CD4-positive, alpha-beta T cell treated with Interferon alpha-2 for 1 hour (primary cell): ENCODE measurements around the gene ASTN2.

Source experiments
- DNase-seq, 2 donors: peaks; one replicate each; pipeline ENCODE4 v3.0.0-alpha.2; 2020 to 2022

The ASTN2 gene

DNA sequence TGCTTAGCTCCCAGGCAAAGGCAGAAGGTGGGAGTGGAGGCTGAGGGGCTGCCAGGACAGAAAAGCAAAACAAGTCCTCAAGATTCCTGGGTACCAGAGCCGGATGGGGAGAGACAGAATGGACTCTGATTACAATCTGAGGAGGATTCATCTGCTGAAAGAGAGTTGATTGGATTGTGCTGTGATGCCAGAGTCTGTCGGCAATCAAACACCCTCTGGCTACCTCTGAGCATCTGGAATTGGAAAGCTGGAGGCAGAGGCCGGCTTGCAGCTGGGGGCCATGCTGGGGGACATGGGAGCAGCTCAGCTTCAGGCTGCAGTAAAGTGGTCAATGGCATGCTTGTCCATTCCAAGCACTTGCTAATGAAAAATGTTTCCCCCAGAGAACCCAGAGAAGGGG is 59.3 kb downstream of the ASTN2 start:
- no peak for DNase-seq

DNA sequence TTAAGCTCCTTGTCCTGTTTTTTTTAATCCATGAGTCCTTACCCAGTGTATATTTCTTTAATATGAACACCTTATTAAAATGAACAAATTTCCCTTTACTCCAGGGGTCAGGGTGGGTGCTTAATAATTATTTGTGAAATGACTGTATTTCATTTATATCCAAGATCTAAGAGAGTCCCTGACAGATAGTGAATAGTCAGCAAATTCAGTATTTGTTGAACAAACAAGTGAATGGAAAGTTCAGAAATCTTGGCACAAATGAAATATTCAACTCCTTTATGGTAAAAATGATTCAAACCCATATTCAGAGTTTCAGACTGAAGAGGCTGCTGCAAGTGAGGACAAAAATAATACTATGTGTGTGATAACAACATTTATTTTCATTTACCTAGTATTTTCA is 59.9 kb downstream of the ASTN2 start:
- no peak for DNase-seq

DNA sequence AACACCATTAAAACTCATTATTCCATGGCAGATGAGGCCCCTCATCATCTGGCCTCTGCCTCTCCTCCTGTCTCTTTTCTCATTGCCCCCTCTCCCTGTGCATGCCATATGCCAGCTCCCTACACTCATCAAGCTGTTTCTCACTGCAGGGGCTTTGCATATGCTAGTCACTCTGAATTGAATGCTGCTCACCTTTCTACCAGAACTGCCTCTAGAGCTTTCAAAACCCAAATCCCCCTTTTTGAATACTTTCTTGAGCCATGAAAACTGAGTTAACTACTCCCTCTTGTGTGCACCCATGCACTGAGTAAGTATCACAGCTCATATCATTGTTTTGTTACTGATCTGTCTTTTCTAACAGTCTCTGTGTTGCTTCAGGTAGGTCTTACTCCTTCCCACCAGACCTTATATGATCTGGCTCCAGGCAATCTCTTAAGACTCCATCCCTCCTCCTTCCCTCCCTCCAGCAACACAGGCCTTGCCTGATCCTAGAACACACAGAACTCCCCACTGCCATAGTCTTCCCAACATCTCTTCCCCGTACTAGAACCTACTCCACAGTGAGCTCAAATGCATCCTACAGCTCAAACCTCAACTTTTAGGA is 60.5 kb downstream of the ASTN2 start:
- DNase-seq: no peak

DNA sequence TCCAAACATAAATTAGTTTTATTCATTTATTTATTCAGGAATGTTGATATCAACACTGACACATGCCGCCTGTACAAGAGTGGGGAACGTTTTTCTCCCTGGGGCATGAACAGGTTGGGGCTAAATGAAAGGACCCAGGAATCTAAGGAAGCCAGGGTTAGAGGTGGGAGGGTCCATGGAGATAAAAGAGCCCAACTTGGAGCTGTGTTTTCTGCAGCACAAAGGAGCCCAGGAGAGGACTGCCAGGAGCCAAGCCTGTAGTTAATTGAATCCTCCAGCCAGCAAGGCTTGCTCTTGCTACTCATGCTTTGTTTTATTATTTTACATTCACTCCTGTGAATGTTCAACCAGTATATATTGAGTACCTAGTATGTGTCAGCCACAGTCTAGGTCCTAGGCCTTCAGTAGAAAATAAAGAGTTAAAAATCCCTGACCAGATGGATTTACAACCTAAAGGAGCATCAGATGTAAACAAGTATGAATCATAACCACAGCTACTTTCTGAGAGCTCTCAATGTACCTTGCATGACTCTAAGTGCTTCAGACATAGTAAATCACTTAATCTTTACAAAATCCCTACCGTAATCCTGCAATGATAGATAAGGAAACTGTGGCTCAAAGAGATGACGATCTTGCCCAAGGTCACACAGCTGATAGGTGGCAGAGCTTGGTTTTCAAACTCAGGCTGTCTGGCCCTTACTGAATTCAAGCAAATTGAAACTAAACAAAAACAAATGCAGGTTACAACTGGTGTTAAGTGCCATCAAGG is 69.8 kb downstream of the ASTN2 start:
- DNase-seq: no peak

DNA sequence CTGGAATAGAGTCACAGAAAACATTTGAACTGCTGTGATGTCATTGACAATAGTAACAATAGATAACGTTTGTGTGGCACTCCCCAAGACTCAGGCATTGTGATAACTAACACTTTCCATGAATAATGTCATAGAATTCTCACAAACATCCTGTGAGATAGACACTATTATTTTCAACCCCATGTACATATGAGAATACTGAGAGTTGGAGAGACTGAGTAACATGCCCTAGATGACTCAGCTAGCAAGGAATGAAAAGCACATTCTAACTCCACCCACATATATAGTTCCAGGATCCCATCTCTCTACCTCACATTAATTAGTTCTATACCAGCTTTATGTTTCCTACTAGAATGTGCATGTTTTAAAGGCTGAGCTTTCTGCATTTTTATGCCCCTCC is 71.4 kb downstream of the ASTN2 start:
- no peak for DNase-seq

DNA sequence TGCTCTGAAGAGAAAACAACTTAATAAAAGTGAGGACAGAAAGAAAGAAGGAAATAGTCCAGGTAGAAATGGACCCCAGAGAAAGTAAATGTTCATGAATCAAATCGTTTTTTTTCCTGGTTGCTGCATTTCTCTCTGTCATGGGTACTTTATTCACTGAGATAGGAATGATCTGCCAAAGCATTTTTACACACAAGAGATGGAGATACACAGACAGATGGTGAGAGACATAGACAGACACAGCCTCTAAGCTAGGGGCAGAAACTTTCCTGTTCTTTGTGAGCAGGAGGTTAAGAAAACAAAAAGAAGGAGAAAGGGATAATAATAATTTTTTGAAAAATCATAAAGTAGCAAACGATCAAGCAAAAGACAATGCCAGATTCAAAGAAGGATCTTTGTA is 73.7 kb downstream of the ASTN2 start:
- no peak for DNase-seq

DNA sequence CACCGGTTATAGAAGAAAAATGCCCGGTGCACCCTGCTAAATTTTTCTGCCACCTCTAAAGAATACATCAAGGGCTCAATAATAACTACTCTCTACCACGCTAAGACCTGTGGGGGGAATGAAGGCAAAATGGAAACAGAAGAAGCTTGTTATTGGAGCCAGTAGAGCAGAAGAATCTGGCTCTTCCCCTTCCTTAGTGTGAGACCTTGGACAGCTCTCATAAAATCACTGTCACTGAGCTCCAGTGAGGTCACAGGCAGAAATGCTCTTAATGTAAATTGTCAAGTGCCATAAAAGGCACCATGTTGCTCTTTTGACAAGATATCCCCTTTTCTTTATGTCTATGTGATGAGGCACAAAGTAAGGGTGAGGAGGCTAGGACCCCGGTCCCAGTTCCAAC is 74.4 kb downstream of the ASTN2 start:
- no peak for DNase-seq

DNA sequence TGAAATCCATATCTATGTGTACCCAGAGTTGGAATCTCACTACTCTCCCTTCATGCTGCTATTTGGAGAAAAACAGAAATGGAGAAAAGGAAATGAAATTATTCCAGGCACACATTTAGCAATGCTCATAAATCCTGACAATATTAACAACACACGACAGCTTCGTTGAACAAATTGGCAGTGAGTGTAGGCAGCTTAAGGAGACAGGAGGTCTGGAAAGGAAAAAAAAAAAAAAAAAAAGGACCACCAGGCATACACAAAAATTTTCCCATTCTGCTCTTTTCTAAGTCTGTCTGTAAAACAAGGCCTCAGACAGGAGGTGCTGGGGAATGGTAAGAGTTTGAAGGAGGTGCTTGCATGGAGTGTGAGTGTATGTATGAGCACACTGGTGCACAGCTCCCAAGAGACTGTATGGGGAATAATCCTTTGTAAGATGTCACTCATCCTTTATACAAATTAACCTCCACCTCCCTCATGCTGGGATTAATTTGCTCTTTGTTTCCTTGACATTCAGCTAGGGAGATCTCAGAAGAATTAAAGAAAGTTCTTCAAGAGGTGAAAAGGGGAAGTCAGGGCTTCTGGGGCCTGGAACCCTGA is 78.9 kb downstream of the ASTN2 start:
- no peak for DNase-seq

DNA sequence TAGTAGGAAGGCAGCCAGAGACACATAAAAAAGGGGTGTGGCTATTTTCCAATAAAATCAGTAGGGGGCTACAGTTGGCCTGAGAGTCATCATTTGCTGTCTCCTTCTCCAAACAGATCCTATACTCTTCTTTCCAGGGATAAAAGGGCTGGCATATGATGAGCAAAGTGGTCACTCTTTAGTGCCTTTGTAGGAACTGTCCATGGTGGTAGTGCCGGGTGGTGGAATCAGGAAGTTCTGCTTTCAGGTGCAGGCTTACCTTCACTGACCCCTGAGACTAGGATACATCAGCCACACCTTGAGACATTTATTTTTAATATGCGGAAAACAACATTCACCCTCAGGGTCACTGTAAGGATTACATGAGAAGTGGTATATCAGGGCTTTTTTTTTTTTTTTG is 80.8 kb downstream of the ASTN2 start:
- no peak for DNase-seq

DNA sequence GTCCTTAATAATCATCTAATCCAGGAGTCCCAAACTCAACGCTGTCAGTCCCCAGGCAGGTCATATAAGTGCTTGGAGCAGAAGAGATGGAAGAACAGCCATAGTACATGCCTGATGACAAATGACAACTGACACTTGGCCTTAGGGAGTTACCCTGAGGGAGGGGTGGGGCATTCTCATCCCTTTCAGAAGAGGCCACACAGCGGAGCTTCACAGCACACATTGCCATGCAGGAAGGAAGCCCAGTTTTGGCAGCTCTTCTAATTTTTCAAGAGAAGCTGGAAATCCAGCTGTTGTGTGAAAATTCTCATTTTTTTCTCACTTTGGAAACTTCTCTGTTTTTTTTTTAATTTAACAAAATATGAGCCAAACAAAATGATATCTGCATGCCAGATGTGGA is 89.0 kb downstream of the ASTN2 start:
- DNase-seq: no peak

DNA sequence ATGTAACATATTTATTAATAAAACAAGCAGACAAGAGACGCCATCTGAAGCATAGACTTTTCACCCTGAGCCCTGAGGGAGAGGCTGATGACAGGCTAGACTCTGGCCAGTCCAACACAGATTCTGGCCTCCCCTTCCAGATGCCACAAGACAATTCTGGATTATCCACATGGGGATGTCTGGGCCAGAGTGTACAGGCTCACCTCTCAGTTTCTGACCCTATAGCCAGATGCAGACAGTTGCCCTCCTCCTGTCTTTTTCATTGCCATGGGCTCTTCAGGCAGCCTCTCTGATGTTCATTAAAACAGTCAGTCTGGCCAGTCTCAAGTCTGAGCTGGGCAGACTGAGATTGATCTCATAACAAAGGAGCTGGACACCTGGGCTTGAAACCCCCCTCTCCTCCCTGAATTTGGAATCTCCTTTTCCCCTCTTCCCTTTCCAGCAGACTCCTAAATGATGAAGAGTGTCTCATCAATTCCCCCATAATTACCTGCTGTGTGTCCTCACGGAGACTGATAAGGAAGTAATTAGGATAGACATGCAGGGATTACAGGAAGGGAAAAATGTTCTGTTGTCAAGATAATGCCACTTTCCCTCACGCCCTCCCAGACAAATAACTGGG is 89.6 kb downstream of the ASTN2 start:
- DNase-seq: no peak

DNA sequence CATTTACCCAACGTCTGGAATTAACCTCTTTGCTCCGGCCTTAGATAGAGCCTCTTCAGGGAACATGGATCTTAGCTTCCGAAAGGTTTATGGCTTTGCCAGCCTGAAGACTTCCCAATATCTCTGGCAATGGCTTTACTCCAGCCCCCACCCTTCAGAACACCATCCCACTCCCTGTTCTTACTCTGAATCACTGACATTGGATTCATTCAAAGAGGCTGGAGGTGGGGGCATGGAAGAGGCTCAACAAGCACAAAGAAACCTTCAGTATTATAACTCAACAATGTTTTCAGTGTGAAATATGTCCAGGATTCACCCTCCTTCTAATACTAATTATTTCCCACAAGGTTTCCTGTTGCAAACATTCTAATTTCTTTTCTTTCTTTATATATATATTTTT is 91.5 kb downstream of the ASTN2 start:
- DNase-seq: no peak

DNA sequence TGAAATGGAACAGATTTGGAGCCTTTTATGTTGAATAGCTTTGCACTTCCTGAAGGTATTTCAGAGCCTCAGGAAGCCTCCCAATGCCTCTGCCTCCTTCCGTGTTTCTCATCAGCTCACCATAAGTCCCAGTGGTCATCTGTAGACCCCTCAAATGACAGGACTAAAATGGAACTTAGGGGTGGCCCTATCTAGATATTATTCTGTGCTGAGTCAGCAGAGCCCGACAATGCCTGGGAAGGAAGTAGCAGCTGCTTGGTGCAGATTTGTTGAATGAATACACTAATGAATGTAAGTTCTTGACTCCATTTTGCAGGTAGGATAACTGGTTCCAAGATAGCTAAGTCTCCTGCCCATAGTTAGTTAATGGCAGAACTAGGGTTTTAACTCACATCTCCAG is 97.7 kb downstream of the ASTN2 start:
- no peak for DNase-seq

DNA sequence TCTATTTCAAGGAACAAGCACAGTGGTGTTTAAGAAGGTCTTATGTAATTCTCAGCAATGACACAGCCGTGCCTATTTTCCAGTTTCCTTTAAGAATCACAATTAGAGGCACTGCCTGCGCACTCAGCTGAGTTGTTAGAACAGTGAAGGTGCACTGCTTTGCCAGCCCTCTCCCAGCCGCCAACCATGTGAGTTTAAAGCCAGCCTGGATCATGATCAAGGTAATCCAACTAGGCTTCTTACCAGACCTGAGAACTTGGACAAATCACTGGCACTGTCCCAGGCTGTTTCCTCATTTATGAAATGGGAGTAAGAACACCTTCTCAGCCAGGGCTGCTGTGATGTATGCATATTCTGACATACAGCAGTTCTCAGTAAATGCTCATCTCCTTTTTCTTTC is 99.6 kb downstream of the ASTN2 start:
- no peak for DNase-seq

DNA sequence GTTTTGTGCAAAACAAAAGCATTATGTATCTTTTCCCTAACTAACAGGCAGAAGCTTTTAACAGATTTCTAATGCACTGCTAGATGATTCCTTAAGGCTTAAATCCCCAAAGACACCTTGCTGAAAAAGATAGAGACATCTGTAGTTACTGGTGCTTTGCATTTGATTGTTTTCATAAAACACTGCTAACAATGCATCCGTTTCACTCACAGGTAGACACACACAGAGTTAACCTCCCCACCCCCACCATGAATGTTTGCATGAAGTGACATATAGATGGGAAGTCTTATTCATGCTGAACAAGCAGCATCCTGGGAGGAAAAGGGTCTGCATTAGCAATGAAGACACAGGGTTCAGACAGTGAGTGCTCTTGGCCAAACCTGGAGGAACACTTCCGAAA is 100.9 kb downstream of the ASTN2 start:
- DNase-seq: no peak

DNA sequence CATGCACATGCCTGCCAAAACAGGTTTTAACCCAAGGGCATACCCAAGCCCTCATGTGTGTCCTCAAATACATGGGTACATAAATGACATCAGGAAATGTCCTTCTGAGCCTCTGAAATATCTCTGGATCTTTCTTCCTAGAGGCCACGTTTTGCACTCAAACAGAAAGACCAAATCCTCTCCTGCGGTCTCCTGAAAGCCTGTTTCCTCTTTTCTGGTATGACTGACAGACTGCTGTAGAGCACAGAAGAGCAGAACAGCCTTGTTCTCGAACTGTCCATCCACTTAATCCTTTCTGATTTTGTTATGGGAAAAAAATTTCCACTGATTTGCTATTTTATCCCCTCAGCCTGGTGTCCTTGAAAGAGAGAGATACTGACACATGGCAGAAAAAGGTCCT is 107.2 kb downstream of the ASTN2 start:
- DNase-seq: no peak

DNA sequence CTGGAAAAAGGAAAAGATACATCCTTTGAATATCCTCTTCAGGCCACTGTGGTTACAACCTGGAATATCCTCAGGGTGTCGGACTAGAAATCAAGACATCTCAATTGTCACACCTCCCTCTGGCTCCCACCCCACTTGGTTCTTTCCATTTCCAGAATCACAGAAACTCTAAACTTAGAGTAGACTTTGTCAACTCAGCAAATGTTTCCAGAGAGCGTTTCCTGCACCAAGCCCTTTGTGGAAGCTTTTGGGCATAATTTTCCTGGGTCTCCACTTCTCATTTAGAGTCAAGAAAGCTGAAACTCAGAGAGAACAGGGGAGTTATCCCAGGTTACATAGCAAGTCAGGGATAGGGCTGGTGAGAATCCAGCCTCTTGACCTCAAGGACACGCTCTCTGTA is 108.8 kb downstream of the ASTN2 start:
- no peak for DNase-seq

DNA sequence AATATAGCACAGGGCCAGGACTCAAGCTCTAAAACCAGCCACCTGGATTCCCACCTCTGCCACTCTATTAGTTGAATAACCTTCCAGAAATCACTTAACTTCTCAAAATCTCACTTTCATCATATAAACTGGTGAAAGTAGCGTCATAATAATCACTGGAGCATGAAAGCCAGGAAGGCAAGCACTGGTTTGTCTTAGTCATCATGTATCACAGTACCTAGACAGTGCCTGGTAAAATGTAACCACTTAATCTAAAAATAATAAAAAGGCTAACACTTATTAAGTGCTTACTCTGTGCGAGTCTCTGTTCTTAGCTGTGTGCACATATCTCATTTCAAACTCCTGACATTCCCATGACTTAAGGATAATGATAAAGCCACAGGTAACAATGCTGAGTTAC is 109.4 kb downstream of the ASTN2 start:
- no peak for DNase-seq

DNA sequence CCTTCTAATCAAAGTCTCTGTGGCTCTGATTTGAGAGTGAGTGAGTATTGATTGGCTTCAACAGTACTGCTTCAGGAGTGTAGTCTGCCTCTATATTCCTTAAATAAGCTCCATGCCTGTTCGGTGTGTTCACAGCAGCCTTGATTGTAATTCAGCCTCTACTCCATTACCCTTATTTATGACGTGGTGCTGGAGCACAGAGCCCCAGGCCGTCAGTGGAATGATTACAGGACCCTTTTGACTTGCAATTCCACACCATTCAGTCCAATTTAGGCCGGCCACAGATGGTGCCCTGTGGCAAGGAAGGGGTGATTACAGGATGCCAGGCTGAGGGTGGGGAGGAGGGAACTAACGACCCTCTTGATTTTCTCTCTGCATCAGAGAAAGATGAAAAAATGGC is 110.3 kb downstream of the ASTN2 start:
- no peak for DNase-seq

DNA sequence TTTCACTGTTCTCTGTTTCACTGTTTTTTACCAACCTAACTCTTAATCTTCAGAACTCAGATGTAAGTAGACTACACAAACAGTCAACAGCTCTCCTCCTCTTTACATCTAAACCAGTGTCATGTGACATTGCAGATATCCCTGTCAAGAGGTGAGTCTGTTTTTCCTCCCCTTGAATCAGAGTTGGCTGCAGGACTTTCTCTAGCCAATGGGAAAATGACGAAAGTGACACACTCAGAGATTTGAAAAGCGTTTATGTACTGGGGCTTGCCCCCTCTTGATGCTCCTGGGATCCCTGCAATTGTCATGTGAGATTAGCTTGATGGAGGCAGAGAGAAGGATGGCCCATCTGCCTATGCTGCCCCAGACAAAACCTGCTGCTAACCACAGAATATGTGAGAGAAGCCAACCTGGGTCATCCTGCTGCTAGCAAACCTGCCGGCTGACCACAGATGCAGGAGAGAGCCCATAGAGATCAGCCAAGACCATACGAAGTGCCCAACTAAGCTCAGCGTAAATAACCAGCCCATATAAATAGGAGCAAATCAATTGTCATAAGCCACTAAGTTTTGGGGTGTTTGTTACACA is 111.1 kb downstream of the ASTN2 start:
- no peak for DNase-seq

DNA sequence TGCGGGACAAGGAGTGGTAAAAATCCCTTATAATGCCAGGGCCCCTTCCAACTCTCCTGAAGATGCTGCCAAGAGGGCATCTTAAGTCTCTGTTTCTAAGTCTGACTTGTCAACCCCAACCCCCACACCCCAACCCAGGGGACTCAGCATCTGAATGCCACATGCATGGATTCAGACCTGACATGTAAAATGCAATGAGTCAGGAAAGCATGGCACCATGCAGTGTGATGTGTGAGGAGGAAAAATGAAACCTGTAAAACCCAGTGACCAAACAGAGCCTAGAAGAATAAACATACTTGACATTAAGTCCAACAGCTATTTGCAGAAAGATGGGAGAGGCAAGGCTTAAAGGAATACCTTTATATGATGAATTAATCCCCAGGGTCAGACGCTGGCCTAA is 112.4 kb downstream of the ASTN2 start:
- no peak for DNase-seq

DNA sequence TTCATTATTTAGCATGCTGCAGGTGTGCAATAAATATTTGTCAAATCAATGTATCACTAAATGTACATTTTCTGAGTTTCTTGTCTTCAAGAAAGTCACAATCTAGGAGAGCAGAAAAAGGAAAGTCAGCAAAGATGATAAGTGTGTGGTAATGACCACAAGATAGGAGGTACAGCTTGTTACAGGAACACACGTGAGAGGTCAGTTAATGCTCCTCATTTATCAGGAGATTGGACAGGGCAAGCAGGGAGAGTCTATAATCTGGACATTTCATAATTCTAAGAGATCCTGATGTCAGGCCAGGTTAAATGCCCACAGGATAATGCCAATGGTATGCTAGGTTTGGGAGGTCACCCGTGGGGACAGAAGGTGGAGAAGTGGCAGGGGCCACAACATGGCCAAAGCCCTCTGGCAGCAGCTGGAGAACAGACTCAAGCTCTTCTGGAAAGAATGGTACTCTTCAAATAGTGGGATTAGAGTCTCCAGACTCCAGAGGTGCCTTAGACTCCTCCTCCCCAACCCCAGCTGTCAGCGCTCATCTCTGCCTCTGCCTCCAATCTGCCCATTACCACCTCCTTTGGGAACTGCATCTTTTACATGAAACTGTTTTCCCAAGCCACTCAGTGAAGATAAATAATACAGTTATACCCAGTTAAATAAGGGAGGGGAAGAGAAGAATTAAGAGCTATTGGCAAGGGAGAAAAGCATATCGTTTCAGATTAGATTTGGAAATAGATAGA is 114.3 kb downstream of the ASTN2 start:
- DNase-seq: no peak

DNA sequence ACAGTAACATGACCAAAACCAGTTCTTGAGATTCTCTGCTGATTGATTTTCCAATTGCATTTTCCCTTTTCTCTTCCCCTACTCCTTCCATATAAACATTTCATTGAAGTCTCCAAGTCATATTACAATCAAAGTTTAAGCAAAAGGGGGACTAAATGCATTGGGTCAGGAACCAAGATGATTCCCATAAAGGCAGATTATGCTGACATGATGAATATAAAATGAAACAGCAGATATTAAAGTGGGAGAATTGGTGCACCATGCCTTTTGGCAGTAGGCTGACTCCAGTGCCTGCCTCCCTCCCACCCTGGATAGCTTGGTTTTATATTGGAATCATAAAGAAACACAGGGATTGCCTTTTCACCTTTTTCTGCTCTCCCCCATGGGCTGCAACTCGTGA is 118.4 kb downstream of the ASTN2 start:
- DNase-seq: no peak
